GM21528 (cell line): ENCODE measurements around the gene SIK3.

ENCODE experiments used
- ATAC-seq: cut with Tn5 transposase; IDR thresholded peaks from one replicate; pipeline ENCODE4 v1.9.1; 2021; ENCODE audit warnings: mild to moderate bottlenecking, moderate library complexity; ENCODE audit not compliant: unreplicated experiment, low FRiP score

SIK3 gene

DNA sequence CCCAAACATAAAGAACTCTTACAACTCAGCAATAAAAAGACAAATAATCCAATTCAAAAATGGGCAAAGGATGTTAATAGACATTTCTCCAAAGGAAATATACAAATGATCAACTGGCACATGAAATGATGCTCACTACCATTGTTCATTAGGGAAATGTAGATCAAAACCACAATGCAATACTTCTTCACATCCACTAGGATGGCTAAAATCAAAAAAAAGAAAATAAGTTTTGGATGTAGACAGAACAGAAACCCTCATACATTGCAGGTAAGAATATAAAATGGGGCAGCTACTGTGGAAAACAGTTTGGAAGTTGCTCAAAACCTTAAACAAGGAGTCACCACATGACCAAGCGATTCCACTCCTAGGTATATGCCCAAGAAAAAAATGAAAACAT lies 16.3 kb downstream of the SIK3 start:
- ATAC-seq, result no peak

GRCh38 chr11:117080370-117080769 lies 17.9 kb downstream of the SIK3 start:
- ATAC-seq, result no peak

DNA sequence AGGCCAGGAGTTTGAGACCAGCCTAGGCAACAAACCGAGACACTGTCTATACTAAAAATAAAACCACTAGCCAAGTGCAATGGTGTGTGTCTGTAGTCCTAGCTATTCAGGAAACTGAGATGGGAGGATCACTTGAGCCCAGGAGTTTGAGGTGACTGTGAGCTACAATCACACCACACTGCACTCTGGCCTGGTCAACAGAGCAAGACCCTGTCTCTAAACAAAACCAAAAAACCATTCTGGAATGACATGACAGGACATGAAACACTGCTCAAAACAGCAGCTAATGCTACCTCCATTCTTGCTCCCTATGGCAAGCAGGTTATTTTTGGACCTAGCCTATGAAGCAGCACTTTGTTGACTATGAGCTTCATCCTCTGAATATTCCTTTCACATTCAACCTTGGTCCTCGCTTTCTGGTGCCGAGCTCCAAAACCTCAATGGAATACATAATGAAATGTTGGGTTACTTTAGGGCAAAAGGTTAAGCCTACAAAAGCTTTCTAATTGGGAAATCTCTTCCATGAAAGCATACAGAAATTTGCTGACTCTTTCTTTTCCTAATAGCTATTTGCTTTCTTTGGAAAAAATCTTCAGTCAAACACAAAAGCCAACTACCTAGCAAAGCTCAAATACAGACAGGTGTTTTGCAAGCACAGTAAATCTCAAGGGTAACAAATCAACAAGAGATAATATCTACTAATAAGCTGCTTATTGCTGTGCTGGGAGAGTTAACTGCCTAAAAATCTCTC lies 21.1 kb downstream of the SIK3 start:
- ATAC-seq, result no peak

DNA sequence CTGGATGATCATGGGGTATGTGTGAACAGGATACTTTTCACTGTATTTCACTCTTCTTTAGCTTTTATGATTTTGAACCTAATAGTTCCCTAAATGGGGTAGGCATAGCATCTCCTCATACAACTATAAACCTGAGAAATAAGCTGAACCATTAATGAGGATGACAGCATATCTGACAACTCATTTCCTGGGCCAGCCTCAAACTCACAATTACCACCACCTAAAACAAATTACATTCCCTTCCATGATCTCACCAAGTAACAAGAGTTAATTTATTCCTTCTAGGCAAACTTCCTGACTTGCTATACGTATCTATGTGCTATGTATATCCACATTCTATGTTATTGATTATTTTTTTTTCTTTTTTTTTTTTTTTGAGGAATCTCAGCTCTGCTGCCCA lies 23.0 kb downstream of the SIK3 start:
- no peak for ATAC-seq

DNA sequence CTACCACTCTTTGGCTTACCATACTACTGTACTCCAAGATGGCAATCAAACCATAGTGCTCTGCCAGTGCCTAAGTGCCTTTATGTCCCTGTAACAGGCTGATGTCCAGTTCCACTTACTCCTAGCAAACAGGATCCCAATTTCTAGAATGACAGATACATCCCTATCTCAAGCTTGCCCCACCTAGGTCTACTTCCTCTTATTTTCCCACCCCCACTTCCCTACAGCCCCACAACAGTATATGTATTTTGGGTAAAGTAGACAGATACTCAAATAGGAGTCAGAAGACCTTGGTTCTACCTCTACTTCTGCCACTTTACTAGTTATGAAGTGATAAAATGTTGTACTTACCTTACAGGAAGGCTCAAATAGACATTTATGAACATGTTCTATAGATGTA lies 24.1 kb downstream of the SIK3 start:
- no peak for ATAC-seq

DNA sequence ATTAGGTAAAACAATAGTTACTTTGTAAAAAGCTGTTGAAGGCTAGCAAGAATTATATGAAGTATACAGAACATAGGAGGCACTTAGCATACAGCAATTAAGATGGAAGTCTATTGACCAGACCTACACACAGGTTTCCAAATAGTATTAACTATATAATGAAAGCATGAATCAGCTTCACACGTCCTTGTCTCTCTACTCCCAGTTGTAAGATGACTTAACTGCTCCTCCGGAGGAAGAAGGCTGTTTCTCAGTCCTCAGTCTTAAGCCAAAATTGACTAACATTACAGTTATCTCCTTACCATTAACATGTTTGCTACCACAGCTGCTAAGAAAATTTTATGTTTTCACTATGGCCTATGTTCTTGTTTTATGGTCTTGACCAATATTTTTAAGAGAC lies 24.7 kb downstream of the SIK3 start:
- ATAC-seq, result no peak

- ATAC-seq, result no peak
Measured at GRCh38 chr11:117072517-117073461, 25.4 kb downstream of the SIK3 start.

- no peak for ATAC-seq
Measured at GRCh38 chr11:117071344-117071787, 26.9 kb downstream of the SIK3 start.

GRCh38 chr11:117070016-117070415 lies 28.2 kb downstream of the SIK3 start:
- no peak for ATAC-seq

DNA sequence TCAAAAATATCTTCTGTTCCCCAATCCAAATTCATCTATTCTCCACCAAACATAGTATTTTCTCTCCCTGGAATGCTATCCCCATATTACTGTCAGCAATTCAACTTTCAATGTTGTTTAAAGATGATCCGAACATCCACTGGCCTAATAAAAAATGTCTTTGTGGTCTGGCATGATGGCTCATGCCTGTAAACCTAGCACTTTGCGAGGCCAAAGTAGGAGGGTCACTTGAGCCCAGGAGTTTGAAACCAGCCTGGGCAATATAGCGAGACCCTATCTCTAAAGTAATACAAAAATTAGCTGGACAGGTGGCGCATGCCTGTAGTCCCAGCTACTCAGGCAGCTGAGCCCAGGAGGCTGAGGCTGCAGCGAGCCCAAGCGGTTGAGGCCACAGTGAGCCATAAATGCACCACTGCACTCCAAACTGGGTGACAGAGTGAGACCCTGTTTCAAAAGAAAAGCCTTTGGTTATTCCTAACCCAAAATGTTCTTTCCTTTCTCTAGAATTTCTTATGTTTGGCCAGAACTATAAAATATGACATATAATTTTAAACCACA lies 29.8 kb downstream of the SIK3 start:
- no peak for ATAC-seq

DNA sequence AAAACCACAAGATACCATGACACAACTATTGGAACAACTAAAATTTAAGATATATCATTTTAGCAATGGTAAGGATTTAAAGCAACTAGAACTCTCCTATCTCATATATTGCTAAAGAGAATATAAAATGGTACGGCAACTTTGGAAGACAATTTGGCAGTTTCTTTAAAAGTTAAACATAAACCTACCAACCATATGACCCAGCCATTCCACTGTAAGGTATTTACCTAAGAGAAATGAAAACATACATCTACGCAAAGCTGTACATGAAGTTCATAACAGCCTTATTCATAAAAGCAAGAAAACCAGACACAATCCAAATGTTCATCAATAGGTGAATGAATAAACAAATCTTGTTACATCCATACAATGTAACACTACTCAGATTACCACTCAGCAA lies 31.3 kb downstream of the SIK3 start:
- ATAC-seq, result no peak

DNA sequence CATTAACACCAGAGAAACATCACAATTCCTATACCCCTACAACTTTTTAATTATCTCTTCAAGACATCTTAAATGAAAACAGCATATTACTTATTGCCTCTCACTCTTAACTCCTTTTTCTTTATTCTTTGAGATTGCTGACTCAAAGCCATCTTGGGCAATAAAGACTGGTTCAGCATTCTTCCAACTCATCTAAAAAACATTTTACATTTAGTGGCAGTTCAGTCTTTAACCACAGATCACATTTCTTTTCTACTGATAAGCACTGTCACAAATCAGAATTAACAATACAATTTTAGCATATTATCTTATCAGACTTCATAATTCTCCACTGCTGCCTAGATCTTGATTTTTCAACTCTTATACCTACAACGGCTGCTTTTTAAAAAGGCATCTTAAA lies 34.0 kb downstream of the SIK3 start:
- no peak for ATAC-seq

DNA sequence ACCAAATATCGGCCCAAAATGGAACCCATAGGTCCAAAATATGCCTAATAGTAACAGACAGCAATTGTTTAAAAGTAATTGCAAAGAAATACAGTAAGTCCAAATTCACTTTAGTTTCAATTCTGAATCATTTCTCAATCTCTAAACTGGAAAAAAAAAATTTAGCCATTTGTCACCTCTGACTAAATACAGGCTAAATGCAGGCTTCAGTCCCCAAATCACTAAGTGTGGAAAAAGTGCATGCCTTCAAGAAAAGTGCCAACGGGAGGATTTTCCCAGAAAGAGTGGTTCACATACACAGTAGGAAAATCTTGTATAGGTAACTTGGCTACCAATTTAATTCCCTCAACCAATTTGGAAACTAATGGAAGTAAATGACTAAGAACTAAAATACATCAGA lies 35.7 kb downstream of the SIK3 start:
- no peak for ATAC-seq

DNA sequence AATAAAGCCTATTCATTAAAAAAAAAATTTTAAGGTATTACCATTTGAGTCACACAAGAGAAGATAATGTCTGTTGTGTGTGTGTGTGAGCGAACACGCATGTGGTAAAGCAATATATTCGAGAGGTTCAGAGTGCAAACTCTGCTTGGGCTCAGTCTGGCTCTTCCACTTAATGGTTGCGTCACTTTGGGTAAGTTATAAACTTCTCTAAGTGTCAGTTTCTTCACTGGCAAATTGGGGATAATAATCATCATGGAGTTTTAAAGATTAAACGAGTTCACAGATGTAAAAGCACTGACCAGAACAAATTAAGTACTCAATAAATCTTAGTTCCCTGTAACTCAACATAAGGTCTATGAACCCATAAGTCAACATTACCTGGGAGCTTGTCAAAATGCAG lies 37.0 kb downstream of the SIK3 start:
- no peak for ATAC-seq

- no peak for ATAC-seq
Measured at GRCh38 chr11:117059611-117060148, 38.5 kb downstream of the SIK3 start.

DNA sequence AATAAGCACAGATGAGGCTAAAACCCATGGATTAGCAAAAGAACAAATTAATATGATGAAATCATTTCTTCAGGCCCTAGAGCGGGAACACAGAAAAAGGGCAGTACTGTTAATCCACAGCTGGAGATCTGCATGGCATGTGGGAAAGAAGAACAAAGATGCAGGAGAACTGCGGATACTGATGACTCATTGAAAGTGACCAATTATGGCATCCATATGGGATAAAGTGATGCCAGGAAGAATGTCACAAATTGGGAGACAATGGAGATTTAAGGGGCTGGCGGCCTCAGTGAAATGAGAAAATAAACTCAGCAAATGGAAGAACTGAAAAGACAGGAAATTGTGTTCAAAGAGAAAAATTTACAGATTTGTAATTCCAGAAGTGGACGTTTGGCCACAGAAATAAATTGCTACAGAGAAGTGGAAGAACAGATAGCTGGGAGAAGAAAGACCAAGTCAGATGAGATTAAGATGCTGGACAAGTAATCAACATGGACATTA lies 39.4 kb downstream of the SIK3 start:
- ATAC-seq, result no peak

GRCh38 chr11:117057727-117058126 lies 40.5 kb downstream of the SIK3 start:
- no peak for ATAC-seq

DNA sequence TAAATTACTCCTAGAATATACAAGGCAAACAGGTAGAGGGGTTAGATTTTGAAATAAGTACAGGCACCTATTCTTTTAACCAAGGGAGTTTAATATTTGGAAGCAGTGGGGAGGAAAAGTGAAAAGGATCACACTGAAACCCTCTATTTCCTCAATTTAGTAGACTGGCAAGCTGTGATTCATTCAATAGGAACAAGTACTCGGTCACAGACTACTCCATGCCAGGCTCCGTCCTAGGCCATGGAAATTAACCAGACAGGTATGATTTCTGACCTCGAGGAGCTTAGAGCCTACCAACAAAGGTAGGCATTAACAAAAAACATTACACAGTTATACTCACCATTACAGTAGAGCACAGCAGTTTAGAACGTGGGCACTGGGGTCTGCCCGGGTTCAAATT lies 40.9 kb downstream of the SIK3 start:
- ATAC-seq, result no peak

DNA sequence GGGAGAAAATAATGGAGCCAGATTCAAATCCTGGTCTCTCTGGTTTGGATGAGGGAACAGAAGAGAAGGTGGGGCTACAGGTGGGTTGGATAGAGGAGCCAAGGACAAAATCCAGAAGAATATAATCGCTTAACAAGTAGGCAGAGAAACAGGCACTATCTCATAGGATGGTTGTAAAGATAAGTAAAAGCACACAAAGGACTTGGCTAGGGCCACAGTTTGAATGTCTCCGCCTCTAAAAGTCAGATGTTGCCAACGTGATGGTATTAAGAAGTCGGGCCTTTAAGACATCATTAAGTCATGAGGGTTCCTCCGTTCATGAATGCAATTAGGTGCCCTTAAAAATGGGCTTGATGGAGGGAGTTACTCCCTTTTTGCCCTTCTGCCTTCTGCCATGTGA lies 42.8 kb downstream of the SIK3 start:
- ATAC-seq, result no peak

GRCh38 chr11:117054382-117054781 lies 43.8 kb downstream of the SIK3 start:
- no peak for ATAC-seq
